Stimulated activated CD4-positive, alpha-beta T cell treated with anti-CD3 and anti-CD28 coated beads, Interleukin-1b, Interleukin-23, amount 100 ng/mL, for 24 hours (primary cell): ENCODE data around the gene SCYGR6.
A peak's percentile ranks its signal among the peaks of the same experiment; 100 is the strongest.
"Not testable (repeated sequence)": the region's sequence is repeated elsewhere in the genome, so short reads cannot be mapped to it uniquely, and the experiment has no call there.

Experiments
- DNase-seq, 4 experiments: peaks; one replicate each; pipeline ENCODE4 v3.0.0-alpha.2; 2020; ENCODE audit warnings: low read depth in 4 of 4, low spot score in 1 of 4

SCYGR6 gene, protein sequence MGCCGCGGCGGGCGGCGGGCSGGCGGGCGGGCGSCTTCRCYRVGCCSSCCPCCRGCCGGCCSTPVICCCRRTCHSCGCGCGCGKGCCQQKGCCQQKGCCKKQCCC

GRCh38 chr2:227724394-227725039 lies at the start of gene SCYGR6:
TSS of gene SCYGR6 (minus strand) at chr2:227724757. CDS start at chr2:227724757, 0 bp downstream.
- no peak for DNase-seq

DNA sequence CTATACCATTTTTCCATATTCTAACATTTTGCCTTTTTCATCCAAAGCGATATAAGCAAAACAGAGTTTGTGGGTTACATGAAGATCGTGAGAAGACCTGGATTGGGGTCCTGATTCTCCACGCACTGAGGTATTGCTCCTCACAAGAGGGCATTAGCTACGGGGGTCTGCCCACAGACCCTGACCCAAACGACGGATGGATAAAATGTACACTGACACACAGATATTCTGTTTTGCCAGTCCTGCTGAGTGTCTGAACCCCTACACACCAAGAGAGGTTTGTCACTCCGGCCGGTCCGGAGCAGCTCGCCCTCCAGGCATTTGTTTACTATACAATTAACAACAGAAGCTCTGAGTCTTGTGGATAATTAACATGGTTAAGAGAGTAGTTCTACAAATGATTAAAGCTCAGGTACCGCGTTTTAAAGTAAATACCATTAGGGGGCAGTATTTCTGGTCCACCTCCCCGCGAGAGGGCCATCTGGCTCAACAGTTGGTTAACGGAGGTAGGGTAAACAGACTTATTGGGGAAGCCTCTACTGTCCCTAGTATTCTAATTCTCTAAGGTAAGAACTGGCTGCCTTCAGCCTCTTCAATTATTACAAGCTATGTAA lies 49.6 kb upstream of the SCYGR6 start:
- DNase-seq, result no peak

DNA sequence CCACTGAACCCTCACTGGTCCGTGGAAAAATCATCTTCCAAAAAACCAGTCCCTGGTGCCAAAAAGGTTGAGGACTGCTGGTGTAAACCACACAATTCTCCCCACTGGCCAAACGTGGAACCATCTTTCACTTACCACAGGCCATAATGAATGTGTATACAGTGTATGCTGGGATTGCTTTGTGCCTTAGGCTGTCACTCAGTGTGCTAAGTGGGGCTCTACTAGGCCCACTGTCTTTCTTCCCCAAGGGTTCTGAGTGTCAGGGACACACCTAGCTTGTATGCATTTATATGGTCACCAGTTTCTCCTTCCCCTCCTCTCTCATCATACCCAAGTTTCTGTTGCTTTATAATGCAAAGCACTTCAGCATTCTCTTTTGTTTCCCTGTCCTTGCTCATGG lies 48.4 kb upstream of the SCYGR6 start:
- DNase-seq, result no peak

DNA sequence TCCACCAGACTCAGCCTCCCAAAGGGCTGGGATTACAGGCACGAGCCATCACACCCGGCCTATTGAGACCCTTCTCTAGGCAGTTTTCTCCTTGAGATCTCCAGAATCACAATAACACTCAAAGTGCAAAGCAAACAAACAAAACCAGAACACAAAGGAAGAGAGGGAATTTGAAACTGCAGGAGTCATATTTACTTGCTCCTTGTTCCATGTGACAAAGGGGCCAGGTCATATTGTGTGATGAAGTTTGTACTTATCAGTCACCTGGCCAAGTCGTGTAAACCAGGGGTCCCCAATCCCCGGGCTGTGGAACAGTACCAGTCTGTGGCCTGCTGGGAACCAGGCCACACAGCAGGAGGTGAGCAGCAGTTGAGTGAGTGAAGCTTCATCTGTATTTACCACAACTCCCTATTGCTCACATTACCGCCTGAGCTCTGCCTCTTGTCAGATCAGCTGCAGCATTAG lies 47.7 kb upstream of the SCYGR6 start:
- DNase-seq, result no peak

DNA sequence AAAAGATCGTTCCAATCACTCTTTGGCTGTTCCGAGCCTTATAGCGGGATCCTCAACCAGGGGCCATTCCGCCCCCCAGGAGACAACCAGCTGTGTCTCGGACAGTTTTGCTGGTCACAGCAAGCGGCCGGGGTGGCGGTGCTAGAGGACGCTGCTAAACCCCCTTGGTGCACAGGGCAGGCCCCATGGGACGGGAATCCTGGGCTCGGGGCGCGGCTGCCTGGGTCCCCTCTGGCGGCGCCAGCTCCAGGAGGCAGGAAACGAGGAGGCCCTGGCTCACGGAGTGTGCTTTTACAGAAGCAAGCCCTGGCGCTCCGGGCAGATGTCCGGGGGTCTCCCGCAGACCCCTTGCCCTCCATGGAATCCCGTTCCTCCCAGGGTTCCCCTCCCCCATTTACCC lies 43.3 kb upstream of the SCYGR6 start:
- no peak for DNase-seq

- DNase-seq, result peak; percentile 19 to 46 (median 37)
Measured at GRCh38 chr2:227766373-227766883, 41.9 kb upstream of the SCYGR6 start.

DNA sequence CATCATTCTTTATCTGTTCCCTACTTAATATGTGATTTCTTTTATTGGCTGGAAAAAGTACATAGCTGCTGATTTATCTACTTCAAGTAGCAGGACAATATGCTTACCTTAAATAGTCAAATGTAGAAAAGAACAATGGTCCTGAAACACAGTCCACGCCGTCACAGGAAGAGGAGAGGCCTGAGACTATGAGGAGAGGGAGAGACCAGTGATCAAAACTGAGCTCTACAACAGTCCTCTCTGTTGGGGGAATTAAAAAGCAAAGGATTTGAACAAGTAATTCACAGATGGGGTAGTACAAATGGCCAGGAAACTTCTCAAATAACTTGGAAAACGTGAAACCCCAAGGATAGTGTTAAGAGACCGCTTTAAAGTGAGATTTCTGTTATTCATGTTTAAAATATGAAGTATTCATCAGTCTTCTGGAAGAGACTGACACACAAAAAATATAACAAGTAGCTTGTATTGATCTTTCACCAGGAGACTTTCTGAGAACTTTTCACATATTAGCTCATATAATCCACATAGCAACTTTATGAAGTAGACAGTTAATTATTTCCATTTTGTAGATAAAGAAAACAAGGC lies 41.3 kb upstream of the SCYGR6 start:
- no peak for DNase-seq

GRCh38 chr2:227761740-227762476 lies 37.4 kb upstream of the SCYGR6 start:
- DNase-seq, result no peak

- no peak for DNase-seq
Measured at GRCh38 chr2:227759411-227760118, 35.0 kb upstream of the SCYGR6 start.

- not testable (repeated sequence) for DNase-seq
Measured at GRCh38 chr2:227756261-227756660, 31.7 kb upstream of the SCYGR6 start.

- DNase-seq, result no peak
Measured at GRCh38 chr2:227748079-227748478, 23.5 kb upstream of the SCYGR6 start.

GRCh38 chr2:227745594-227745993 lies 21.0 kb upstream of the SCYGR6 start, which contains the start of gene SCYGR8:
TSS of gene SCYGR8 (plus strand) at chr2:227745894. CDS start at chr2:227745894, 0 bp downstream.
- no peak for DNase-seq

- DNase-seq, result not testable (repeated sequence)
Measured at GRCh38 chr2:227740705-227741104, 16.1 kb upstream of the SCYGR6 start.

GRCh38 chr2:227739351-227739750 lies 14.8 kb upstream of the SCYGR6 start:
- no peak for DNase-seq

DNA sequence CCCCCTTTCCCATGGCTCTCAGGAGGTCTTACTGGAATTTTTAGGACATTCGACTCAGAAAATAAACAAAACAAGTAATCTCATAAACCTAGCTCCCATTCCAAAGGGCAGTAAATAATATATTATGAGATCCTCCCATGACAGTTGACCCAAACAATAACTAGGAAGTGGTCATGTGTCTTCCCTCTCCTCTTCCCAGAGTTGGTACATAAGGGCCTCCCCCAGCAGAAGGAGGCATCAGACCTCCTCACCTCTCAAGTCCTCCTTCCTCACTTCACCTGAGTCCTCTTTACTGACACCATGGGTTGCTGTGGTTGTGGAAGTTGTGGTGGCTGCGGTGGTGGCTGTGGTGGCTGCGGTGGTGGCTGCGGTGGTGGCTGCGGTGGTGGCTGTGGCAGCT lies 3.5 kb upstream of the SCYGR6 start, which contains the start of gene SCYGR7:
TSS of gene SCYGR7 (plus strand) at position 301 of the 400 bp plus-strand sequence. CDS start at position 301, 0 bp downstream.
- DNase-seq, result no peak

GRCh38 chr2:227722821-227723220 lies 1.7 kb downstream of the SCYGR6 start:
- DNase-seq, result not testable (repeated sequence)

- no peak for DNase-seq
Measured at GRCh38 chr2:227720680-227721079, 3.9 kb downstream of the SCYGR6 start.

DNA sequence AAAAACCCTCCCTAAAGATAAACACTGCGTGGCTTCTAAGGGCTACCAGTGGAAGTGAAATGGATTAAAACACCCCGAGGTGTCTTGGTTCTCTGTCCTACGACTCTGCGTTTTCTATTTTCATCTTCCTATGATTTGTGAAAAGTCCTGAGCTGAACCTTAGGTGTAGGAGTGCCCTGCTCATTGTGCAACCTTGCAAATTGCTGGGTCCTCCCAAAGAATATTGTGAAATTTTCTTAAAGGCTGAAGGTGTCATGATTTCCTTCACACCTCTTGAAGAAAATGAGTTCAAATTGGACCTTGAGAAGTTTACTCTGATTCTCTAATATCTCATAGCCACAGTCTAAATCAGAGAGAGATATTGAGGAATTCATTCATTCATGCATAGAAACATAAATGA lies 4.9 kb downstream of the SCYGR6 start:
- no peak for DNase-seq

DNA sequence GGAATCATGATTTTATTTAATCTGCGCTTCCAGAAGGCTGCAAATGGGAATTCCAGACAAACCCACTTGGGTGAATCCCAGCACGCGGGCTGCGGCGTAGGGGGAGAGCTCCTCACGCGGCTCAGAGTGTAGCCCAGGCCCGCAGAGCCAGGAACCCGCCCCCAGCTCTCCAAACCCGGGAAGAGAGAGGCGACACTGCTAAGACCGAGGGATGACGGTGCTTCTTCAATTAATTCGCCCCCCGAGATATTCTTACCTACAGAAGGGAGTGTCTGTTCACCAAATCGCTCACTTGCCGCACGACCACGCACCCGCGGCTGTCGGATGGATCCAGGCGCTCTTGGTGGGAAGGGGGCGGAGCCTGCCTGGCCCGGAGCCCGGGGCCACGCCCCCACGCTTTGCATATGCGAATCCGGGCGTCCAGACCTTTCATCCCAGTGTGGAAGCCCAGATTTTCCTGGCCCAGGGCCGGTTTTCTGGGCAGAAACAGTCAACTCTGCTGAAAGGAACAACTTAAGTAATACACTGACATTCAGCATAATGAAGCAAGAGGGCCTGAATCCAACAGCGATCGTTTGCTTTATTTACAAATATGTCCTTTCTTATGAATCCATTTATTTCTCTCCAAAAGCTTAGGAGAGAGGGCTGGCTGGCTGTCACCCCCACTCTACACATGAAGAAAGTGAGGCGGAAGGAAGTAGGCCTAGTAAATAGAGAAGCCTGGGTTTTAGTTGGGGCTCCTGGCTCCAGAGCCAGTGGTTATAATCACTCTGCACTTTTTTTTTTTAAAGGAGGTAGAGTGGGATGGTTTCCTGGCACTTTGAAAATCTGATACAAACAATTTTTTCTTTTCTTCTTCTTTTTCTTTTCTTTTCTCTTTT lies 6.6 kb downstream of the SCYGR6 start, which contains the start of gene SLC19A3:
TSS of gene SLC19A3 (minus strand) at position 342 of the 881 bp plus-strand sequence. CDS start 15,710 bp downstream, outside the sequence.
- DNase-seq, result peak in 1 of 4 experiments; percentile 5
